HG03066 (cell line): ENCODE data around the gene TENM4.

Experiments used
- ATAC-seq: cut with Tn5 transposase; IDR thresholded peaks from one replicate; pipeline ENCODE4 v1.9.1; 2021; ENCODE audit warnings: low read depth; ENCODE audit not compliant: unreplicated experiment

Gene TENM4

DNA sequence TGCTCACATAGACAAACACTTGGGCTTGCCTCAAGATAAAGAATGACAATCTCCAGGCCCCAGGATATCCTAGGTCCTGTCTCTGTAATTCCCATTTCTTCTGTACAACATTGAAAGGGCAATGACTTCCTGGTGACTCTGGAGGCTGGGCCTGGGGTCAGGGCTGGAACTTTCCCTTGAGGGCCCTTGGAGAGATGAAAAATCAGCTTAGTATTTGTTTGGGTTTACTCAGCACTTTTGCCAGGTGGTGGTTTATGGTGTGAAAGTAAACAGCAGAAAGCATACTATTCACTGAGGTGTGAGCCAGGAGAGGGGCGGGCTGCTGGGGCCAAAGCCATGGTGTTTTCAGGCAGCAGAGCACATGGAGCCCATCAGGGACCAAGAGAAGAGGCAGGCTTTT is 651.5 kb downstream of the TENM4 start:
- ATAC-seq, result no peak

GRCh38 chr11:78788533-78788932 is 652.3 kb downstream of the TENM4 start:
- no peak for ATAC-seq

DNA sequence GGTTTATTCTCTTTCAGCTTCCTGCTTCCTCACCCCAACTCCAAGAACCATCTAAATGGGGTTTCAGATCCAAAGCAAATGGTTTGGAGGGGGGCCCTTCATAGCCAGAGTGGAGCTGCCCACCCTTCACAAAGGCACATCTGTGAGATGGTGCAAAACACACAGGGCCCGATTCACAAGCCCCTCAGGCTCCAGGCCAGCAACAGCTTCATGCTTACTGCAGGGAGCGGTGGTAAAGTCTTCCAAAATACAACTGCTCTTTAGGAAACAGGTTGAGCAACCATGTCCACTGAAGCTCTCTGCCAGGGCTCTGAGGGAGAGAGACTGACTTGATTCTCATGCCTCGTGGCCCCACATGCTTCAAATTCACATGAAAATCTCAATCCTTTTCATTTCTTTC is 653.1 kb downstream of the TENM4 start:
- ATAC-seq, result no peak

GRCh38 chr11:78786746-78787145 is 654.1 kb downstream of the TENM4 start:
- ATAC-seq, result no peak

DNA sequence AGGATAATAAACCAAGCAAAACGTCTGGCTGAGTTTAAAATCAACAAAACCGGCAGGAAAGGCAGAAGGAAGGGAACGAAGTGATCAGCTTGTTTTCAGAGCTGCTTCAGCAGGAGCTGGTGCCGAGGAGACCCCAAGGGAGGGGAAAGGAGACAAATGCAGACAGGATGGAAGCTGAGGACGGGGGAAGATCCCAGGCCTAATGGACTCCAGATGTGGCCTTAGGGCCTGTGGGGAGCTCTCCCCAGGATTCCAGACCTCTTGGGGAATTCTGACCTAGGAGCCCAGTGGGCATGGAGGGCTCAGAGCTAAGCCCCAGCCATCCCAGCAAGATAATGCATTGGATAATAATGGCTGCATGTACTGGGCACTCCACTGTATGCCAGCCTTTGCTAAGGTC is 654.7 kb downstream of the TENM4 start:
- ATAC-seq, result no peak

- no peak for ATAC-seq
Measured at GRCh38 chr11:78784321-78785061, 656.3 kb downstream of the TENM4 start.

DNA sequence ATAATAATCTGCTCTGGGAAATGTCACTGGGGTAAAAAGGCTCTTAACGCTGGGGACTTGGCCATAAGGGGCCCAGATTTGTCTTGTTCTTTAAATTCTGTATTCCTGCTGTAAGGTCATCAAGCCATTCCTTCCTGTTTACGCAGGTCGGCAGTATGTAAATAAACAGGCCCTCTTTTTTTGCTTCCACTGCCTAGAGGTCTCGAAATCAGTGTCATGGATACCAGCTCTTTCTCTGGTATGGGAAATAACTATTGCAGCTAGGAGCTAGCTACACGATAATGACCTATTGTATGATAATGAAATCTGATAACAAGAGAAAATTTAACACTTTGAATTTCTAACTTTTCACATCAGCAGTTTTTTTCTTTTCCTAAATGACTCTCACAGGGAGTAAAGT is 657.0 kb downstream of the TENM4 start:
- no peak for ATAC-seq

DNA sequence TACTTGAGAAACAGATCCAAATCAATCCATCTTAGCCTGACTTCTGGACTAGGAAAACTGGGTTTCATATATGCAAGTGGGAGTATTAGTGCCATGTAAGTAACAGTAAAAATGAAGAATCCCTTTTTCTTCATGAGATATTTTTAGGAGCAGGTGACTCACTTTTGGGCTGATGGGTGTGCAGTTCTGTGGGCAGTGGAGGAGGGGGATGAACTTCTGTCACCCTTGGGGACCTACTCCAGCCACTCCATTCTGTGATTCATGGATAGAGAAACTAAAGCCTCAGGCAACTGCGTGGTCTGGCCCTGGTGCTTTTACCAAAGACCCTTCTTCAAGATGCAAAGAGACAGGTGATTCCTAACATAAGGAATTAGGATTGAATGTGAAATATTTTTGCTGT is 657.5 kb downstream of the TENM4 start:
- ATAC-seq, result no peak

- no peak for ATAC-seq
Measured at GRCh38 chr11:78782725-78783124, 658.1 kb downstream of the TENM4 start.

DNA sequence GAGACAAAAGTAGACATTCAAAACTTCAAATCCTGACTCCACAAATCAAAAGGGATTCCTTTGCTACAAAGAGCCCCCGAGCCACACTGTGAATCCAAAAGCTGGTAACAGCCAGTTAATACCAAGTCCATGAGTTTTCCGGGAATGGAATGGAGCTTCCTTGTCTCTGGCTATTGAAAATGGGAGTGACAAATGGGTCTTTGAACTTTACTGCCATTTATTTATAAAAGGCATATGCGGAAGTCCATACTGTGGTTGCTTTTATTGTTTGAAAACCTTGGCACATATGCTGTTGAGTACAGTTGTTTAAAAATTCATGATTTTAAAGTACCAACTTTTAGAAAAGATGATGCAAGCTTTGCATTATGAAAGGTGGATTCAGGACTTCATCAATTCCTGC is 659.9 kb downstream of the TENM4 start:
- ATAC-seq, result no peak

DNA sequence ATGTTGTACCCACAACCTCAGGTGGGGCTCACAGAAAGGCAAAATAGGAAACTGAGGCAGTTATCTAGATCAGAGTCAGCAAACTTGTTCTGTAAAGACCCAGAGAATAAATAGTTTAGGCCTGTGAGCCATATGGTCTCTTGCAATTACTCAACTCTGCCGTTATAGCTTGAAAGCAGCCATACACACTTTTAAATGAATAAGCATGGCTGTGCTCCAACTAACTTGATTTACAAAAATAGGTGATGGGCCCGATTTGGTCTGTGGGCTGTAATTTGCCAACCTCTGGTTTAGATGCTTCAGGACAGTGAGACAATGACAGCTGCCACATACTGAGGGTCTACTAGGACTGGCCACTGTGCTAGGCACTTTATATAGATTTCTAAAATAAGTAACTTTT is 667.3 kb downstream of the TENM4 start:
- no peak for ATAC-seq

DNA sequence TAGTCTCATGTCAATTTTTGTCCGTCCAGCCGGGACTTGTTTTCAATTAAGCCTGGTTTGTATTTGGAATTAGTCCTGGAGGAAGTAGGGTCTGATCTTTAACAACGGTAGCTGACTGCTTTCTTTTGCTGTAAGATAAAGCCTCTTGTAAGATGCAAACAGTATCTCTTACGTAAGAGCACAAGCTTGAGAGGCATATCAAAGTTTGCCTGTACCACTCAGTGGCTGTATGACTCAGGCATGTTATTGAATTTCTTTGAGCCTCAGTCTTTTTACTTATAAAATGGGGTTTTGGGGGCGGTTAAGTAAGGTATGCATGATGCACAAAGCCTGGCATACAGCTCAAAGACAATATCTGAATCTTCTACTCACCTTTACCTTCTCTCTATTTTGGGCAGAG is 667.8 kb downstream of the TENM4 start:
- ATAC-seq, result no peak

GRCh38 chr11:78772186-78772585 is 668.6 kb downstream of the TENM4 start:
- no peak for ATAC-seq

DNA sequence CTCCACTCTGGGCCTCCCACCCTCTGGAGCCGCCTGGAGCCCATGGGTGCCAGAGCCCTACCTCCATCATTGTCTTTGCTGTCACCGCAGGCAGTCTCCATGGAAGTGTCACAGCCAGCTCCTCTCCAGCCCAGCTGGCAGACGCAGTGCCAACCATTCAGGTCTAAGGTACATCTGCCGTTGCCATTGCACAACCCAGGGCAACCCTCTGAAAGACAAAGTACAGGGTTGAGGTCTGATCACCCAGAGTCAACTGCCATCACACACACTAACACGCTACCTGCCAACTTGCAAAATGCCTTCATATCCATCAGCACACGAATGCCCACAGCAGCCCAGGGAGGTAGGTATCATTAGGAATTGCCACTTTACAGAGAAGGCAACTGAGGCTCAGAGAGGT is 669.9 kb downstream of the TENM4 start:
- ATAC-seq, result no peak

GRCh38 chr11:78768971-78769370 is 671.9 kb downstream of the TENM4 start:
- no peak for ATAC-seq

DNA sequence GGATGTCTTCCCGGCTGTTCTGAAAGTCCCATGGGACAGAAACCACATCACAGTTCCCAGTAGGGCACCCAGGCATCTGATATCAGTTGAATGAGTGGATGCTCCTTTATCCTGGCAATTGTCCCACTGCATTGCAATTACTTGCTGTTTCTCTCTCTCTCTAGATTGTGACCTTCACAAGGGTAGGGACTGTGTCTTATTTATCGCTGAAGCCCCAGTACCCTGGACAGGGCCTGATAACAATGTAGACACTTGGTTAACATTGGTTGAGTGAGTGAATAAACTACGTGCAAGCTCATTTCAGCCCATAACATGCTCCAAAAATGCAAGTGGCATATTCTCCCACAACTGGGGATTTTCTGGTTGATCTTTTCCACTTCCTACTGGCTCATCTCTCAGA is 672.5 kb downstream of the TENM4 start:
- ATAC-seq, result no peak

GRCh38 chr11:78767027-78767932 is 673.5 kb downstream of the TENM4 start:
- ATAC-seq, result no peak

GRCh38 chr11:78764946-78765345 is 675.9 kb downstream of the TENM4 start:
- no peak for ATAC-seq

DNA sequence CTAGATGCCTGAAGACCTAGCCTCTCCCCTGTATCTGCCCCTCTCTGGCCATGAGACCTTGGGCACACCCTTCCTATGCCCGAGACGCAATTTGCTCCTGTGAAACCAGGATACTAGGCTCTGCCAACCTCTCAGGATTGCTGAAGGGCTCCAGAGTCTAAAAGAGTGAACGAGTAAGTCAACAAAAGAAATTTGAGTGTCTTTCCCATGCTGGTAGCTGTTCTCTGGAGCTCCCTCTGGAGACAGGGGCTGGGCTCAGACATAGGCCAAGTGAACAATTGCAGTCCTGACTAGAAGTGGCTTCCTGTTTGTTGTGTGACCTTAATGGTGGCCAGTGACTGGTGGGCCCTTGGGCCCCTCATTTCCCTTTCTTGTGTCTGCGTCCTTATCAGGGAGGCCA is 677.2 kb downstream of the TENM4 start:
- ATAC-seq, result no peak

GRCh38 chr11:78762105-78762504 is 678.7 kb downstream of the TENM4 start:
- ATAC-seq, result no peak

- ATAC-seq, result no peak
Measured at GRCh38 chr11:78759071-78759470, 681.8 kb downstream of the TENM4 start.

DNA sequence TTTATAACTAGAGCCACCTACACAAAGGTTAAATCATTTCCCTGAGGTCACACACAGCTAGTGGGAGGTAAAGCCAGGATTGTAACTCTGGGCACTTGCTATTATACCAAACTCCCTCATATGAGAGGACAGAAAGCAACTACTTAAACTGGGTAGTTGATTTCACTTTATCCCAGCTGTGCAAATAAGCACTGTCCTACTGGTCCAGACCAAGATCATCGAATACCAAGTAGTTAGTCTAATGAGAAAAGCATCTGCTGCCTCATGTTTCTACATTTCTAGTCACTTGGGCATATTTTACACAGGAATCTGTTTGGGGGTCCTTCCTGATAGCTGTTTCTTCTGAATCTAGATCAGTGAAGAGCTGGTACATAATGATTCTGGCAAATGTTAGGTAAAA is 687.5 kb downstream of the TENM4 start:
- ATAC-seq, result no peak
